ENCODE results near the gene DNASE1L1. TPM values are rescaled to one million over a fixed set of nuclear protein-coding genes. Genes with fewer than 3 reads are reported as not detected.

The DNASE1L1 gene
- total and polyA plus RNA-seq, 5 experiments from 2014 or later: 12.7 to 19.9 (median 15.3) TPM

- Mint-ChIP-seq H3K27ac (peak within 1 kb of the TSS; percentile 74 to 97 (median 94)), H3K36me3 (peaks cover 0 to 12% (median 0%) of the 10 kb centered on the region in 3 donors), H3K4me3 (peak within 1 kb of the TSS; percentile 73 to 92 (median 84)), H3K27me3 (no peaks in the 10 kb centered on the region), H3K9me3 (no peaks in the 10 kb centered on the region), H3K4me1 (peaks cover 2 to 23% (median 21%) of the 10 kb centered on the region in 4 donors)
- DNase-seq (peak; percentile 85 to 99 (median 96)), ATAC-seq (peak; percentile 79 to 82)
- POLR2A ChIA-PET: interaction anchor here (0.5 to 2.7 kb wide), 17 partner anchors 9 to 453 kb away, joined by 3 to 24 read pairs (median 4); partner anchors contain the start of genes LAGE3, RPL10, SLC10A3 and TAFAZZIN
These were observed 30.1 kb downstream of the DNASE1L1 start, which contains the start of gene EMD for GRCh38 chrX:154378799-154379568. Gene EMD, plus strand, starts transcription at chrX:154379295. Its CDS starts 190 bp downstream, at chrX:154379485.

DNA sequence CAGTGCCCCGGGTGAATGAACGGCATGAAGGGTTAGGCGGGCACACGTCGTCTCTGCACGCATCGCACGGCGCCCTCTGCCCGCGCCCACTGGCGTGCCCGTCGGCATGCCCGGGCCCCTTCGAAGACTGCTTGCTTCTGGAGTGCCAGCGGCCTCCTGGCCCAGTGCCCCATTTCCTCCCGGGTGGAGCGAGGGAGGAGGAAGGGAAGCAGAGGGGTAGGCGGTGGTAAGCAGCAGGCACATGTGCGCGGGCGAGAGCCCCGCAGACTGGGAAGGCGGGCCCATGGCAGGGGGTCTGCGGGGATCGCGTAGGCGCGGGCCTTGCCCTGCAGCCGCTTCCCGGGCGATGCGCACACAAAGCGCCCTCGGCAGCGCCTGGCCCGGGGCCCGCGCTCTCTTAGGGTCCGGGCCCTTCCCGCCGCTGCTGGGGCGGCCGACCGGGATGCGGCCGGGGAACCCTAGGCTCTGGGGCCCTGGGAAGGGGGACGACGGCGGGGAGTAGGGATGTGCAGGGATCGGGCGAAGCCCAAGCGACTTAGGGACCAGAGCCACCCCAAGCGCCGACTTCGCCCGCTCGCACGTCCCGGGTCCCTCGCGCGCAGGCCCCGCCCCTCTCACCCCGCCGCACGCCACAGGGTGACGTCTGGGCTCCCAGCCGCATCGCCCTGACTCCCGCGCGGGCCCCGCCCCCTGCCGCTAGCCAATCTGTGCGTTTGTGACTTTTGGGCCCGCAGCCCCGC, 30.8 kb downstream of the DNASE1L1 start:
- Mint-ChIP-seq H3K4me3 (peak overlapping the region; percentile 36 to 92 (median 70)), H3K27ac (peak overlapping the region; percentile 53 to 97 (median 92))
- peak; percentile 6 to 15 for ATAC-seq

GRCh38 chrX:154376774-154377173, 32.3 kb downstream of the DNASE1L1 start:
- H3K27ac Mint-ChIP-seq: peak overlapping the region in 5 of 10 donors; percentile 13 to 91 (median 68)
- H3K27me3 Mint-ChIP-seq: no peaks in the 10 kb centered on the region
- POLR2A ChIA-PET: interaction anchor here (1.5 to 3.1 kb wide), 2 partner anchors 26 to 166 kb away, joined by 4 to 17 read pairs; no protein-coding TSS in a partner anchor
- no peaks in the 10 kb centered on the region for H3K9me3 Mint-ChIP-seq
- peak overlapping the region in 4 of 10 donors; percentile 30 to 65 (median 34) for H3K4me3 Mint-ChIP-seq
- DNase-seq (no peak), ATAC-seq (no peak)
- peaks cover 0 to 10% (median 0%) of the 10 kb centered on the region in 3 donors for H3K36me3 Mint-ChIP-seq
- peaks cover 2 to 36% (median 30%) of the 10 kb centered on the region in 4 donors for H3K4me1 Mint-ChIP-seq

More for the DNA sequence above, 30.8 kb downstream of the DNASE1L1 start:
- Mint-ChIP-seq H3K4me1 (peaks cover 2 to 27% (median 22%) of the 10 kb centered on the region in 4 donors), H3K36me3 (peaks cover 0 to 12% (median 0%) of the 10 kb centered on the region in 3 donors), H3K9me3 (no peaks in the 10 kb centered on the region), H3K27me3 (no peaks in the 10 kb centered on the region)
- peak; percentile 22 to 79 (median 60) for DNase-seq
- POLR2A ChIA-PET: interaction anchor here (0.6 to 3.1 kb wide), 18 partner anchors 8 to 452 kb away, joined by 3 to 24 read pairs (median 5); partner anchors contain the start of genes LAGE3, RPL10, SLC10A3 and TAFAZZIN

GRCh38 chrX:154375156-154375504, 33.9 kb downstream of the DNASE1L1 start:
- H3K4me3 Mint-ChIP-seq: peak overlapping the region in 3 of 10 donors; percentile 20 to 74 (median 33)
- H3K36me3 Mint-ChIP-seq: peaks cover 0 to 3% (median 0%) of the 10 kb centered on the region in 3 donors
- DNase-seq (no peak), ATAC-seq (no peak)
- H3K4me1 Mint-ChIP-seq: peaks cover 0 to 27% (median 19%) of the 10 kb centered on the region in 4 donors
- H3K9me3 Mint-ChIP-seq: no peaks in the 10 kb centered on the region
- POLR2A ChIA-PET: interaction anchor here (1.0 to 3.1 kb wide), 5 partner anchors 20 to 447 kb away, joined by 3 to 17 read pairs (median 3); no protein-coding TSS in a partner anchor
- peak overlapping the region in 3 of 10 donors; percentile 29 to 60 (median 39) for H3K27ac Mint-ChIP-seq
- H3K27me3 Mint-ChIP-seq: no peaks in the 10 kb centered on the region

- POLR2A ChIA-PET: interaction anchor here (0.6 to 1.7 kb wide), 11 partner anchors 10 to 446 kb away, joined by 3 to 7 read pairs (median 4); no protein-coding TSS in a partner anchor
- no peak for ATAC-seq
- Mint-ChIP-seq H3K27ac (peak within 1 kb of the TSS in 6 of 10 donors; percentile 29 to 89 (median 50)), H3K9me3 (no peaks in the 10 kb centered on the region), H3K36me3 (peaks cover 0 to 2% (median 0%) of the 10 kb centered on the region in 3 donors), H3K4me1 (peaks cover 0 to 24% (median 15%) of the 10 kb centered on the region in 4 donors), H3K4me3 (peak within 1 kb of the TSS; percentile 38 to 77 (median 60)), H3K27me3 (no peaks in the 10 kb centered on the region)
- DNase-seq: no peak
These were observed 34.5 kb downstream of the DNASE1L1 start, which contains the start of gene FLNA for GRCh38 chrX:154374313-154375155. Gene FLNA, minus strand, starts transcription at chrX:154374634. Its CDS starts 3,389 bp downstream, at chrX:154371245.

DNA sequence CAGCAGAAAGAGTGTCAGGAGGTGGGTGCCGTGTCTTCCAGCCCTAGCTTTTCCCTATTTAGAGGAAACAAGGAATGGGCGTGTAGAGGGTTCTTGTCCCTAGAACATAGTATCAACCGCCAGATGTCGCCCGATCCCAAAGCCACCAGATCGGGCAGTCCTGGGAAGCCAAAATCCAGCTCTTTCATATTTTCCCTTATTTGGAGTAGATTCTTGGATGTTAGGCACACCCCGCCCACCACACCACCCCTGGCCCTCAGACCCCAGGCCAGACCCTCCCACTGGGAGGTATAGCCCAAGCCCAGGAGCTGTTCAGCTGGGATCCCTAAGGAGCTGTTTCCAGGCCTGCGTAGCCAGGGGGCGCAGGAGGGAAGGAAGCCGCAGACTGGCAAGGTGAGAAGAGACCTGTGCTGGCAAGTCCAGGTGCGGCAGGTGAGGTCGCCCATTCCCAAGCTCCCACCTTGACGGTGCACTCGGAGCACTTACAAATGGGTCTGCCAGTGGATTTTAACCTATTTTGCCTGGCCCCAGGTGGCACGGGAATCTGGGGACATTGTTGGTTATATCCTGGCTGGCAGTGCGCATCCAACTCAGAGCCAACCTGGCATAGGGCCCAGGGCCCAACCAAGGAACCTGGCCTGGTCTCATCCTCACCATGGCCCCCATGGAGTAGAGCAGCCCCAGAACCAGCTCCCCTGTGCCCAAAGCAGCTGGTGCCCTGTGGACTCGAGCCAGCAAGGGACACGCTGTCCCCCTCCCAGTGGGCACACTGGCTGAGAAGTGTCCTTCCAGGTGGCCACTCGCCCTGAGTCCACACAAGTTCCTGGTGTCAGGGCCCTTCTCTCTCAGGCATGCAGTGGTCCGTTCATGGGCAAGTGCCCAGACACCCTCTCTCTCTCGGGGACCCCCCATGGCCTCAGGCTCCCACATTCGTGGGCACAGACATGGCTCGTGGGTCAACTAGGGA, 35.4 kb downstream of the DNASE1L1 start:
- Mint-ChIP-seq H3K4me3 (peak overlapping the region; percentile 38 to 77 (median 60)), H3K27ac (peak overlapping the region in 5 of 10 donors; percentile 43 to 89 (median 56)), H3K4me1 (peaks cover 0 to 24% (median 15%) of the 10 kb centered on the region in 4 donors), H3K27me3 (no peaks in the 10 kb centered on the region), H3K9me3 (no peaks in the 10 kb centered on the region), H3K36me3 (no peaks in the 10 kb centered on the region)
- POLR2A ChIA-PET: interaction anchor here (0.6 to 1.7 kb wide), 20 partner anchors 10 to 445 kb away, joined by 3 to 7 read pairs (median 4); partner anchors contain the start of genes HCFC1 and SLC10A3
- ATAC-seq (no peak), DNase-seq (no peak)

GRCh38 chrX:154372612-154373022, 36.4 kb downstream of the DNASE1L1 start:
- H3K4me1 Mint-ChIP-seq: peaks cover 4 to 29% (median 21%) of the 10 kb centered on the region in 4 donors
- no peaks in the 10 kb centered on the region for H3K9me3 Mint-ChIP-seq
- POLR2A ChIA-PET: interaction anchor here (0.6 to 1.6 kb wide), 5 partner anchors 17 to 402 kb away, joined by 3 to 7 read pairs (median 4); partner anchors contain the start of genes HCFC1 and SLC10A3
- peak overlapping the region in 9 of 10 donors; percentile 38 to 93 (median 77) for H3K27ac Mint-ChIP-seq
- DNase-seq (peak in 2 of 10 donors; percentile 27 to 57), ATAC-seq (no peak)
- no peaks in the 10 kb centered on the region for H3K27me3 Mint-ChIP-seq
- H3K4me3 Mint-ChIP-seq: peak overlapping the region; percentile 61 to 84 (median 70)
- H3K36me3 Mint-ChIP-seq: peaks cover 0 to 6% (median 0%) of the 10 kb centered on the region in 3 donors

DNA sequence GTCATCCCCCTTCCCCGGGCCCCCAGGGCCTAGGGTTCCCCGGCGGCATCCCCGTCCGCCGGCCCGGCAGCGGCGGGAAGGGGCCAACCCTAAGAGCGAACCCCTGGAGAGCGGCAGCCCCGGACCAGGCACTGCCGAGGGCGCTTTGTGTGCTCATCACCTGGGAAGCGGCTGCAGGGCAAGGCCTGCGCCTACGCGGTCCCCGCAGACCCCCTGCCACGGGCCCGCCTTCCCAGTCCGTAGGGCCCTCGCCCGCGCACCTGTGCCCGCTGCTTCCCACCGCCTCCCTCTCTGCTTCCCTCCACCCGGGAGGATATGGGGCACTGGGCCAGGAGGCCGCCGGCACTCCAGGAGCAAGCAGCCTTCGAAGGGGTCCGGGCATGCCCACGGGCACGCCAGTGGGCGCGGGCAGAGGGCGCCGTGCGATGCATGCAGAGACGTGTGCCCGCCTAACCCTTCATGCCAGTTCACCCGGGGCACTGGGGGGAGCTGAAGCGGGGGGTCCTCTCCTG, 37.2 kb downstream of the DNASE1L1 start:
- DNase-seq (peak in 1 of 10 donors; percentile 53), ATAC-seq (peak; percentile 0 to 2)
- H3K4me1 Mint-ChIP-seq: peaks cover 4 to 30% (median 22%) of the 10 kb centered on the region in 4 donors
- H3K36me3 Mint-ChIP-seq: peaks cover 0 to 10% (median 0%) of the 10 kb centered on the region in 3 donors
- POLR2A ChIA-PET: interaction anchor here (0.6 to 1.6 kb wide), 3 partner anchors 9 to 118 kb away, joined by 3 to 8 read pairs (median 5); partner anchors contain the start of gene SLC10A3
- H3K27me3 Mint-ChIP-seq: no peaks in the 10 kb centered on the region
- H3K4me3 Mint-ChIP-seq: peak overlapping the region; percentile 55 to 90 (median 74)
- peak overlapping the region in 5 of 10 donors; percentile 75 to 93 (median 89) for H3K27ac Mint-ChIP-seq
- no peaks in the 10 kb centered on the region for H3K9me3 Mint-ChIP-seq

DNA sequence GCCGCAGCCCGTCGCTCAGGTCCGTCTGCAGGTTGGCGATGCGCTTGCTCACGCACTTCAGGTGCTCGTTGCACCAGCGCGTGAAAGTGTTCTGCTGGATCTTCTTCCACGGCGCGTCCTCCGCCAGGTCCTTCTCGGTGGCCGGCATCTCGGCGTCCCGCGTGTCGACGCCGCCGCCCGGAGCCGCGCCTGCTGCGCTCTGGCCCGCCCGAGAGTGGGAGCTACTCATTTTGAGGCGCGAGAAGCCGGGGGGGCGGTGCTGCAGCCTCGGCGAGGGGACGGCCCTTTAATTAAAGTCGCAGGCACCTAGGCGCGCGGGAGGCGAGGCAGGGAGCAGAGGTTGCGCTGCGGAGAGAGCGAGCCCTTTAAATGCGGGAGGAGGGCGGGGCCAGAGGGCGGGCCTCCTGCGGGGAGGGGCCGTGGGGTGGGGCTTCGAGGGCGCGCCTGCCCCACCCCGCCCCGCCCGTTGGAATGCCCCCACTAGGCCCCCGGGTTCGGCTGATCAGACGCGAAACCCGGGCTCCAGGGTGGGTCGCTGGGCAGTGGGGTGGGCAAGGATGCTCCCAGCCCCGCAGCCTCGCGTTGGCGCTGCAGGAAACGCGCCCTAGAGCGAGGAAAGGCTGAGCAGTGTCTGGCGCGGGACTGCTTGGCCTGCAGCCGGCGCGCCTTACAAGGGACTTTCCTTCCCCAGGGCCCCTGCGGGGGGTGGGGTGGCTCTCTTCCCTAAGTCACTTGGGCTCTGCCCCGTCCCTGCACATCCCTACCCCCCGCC, 37.9 kb downstream of the DNASE1L1 start:
- POLR2A ChIA-PET: interaction anchor here (0.6 to 7.1 kb wide), 15 partner anchors 8 to 399 kb away, joined by 3 to 101 read pairs (median 8); partner anchors contain the start of genes EMD, HCFC1, RPL10 and SLC10A3
- Mint-ChIP-seq H3K36me3 (peaks cover 0 to 10% (median 0%) of the 10 kb centered on the region in 3 donors), H3K27ac (peak overlapping the region in 9 of 10 donors; percentile 25 to 92 (median 77)), H3K4me3 (peak overlapping the region; percentile 78 to 96 (median 85)), H3K4me1 (peaks cover 4 to 30% (median 22%) of the 10 kb centered on the region in 4 donors), H3K27me3 (no peaks in the 10 kb centered on the region), H3K9me3 (no peaks in the 10 kb centered on the region)
- ATAC-seq: peak; percentile 61 to 71
- peak; percentile 80 to 96 (median 88) for DNase-seq

All from naive thymus-derived CD8-positive, alpha-beta T cell (primary cell).